Endothelial cell of umbilical vein (primary cell): ENCODE data around the gene ADCYAP1R1. TPM values are rescaled to one million over a fixed set of nuclear protein-coding genes. Genes with fewer than 3 reads are reported as not detected.

Experiments
- BruUV-seq: library from RNA; stranded (reverse); fragments of 400-500 nt; replicated peaks from 2 replicates; lab custom pipeline; 2021; lab: Mats Ljungman, UMichigan
- CTCF ChIA-PET: fragments of 300-600, 350-600 bp; sonication (Branson Sonifier 250); formaldehyde crosslinking; loops from one replicate; lab custom pipeline; 2021; ENCODE audit warnings: antibody characterized with exemption, inconsistent platforms; lab: Charles Lee
- POLR2A ChIA-PET: fragments of 300-600, 350-600 bp; sonication (Branson Sonifier 250); formaldehyde crosslinking; loops from one replicate; lab custom pipeline; 2021; ENCODE audit warnings: antibody characterized with exemption, inconsistent platforms; lab: Charles Lee
- DNase-seq: peaks from one replicate; pipeline ENCODE4 v3.0.0-alpha.2; 2011; ENCODE audit warnings: low read depth, low spot score
- FAIRE-seq: peaks from 2 replicates; lab custom pipeline; 2011; peaks lifted over from hg19 to GRCh38; lab: Jason Lieb, UNC
- H2AFZ ChIP-seq: 2 replicates; pipeline ENCODE4 v1.6.0; 2012; ENCODE audit warnings: low read depth, low read length, control low read depth, inconsistent platforms
- H3K27ac ChIP-seq: 2 replicates; pipeline ENCODE4 v1.5.1; 2011; ENCODE audit warnings: low read depth, mild to moderate bottlenecking, control low read depth, low read length, moderate library complexity; ENCODE audit not compliant: insufficient read depth
- H3K27me3 ChIP-seq, 2 experiments: 2 replicates each; pipeline versions ENCODE4 v1.6.0 to v1.6.1; 2011; ENCODE audit warnings: low read length in 2 of 2, mixed read lengths in 1 of 2; ENCODE audit not compliant: control insufficient read depth in 2 of 2, insufficient read depth in 2 of 2
- H3K36me3 ChIP-seq, 2 experiments: 2 replicates in 1 of 2; 3 replicates in 1 of 2; pipeline ENCODE4 v1.5.1; 2011; ENCODE audit warnings: low read length in 2 of 2, mild to moderate bottlenecking in 1 of 2, moderate library complexity in 1 of 2; ENCODE audit not compliant: control insufficient read depth in 2 of 2, insufficient read depth in 2 of 2; ENCODE audit errors: extremely low read depth in 1 of 2
- H3K4me1 ChIP-seq: 3 replicates; pipeline ENCODE4 v1.5.1; 2011; ENCODE audit warnings: mild to moderate bottlenecking, low read length; ENCODE audit not compliant: control insufficient read depth, insufficient read depth; ENCODE audit errors: extremely low read depth
- H3K4me2 ChIP-seq: 2 replicates; pipeline ENCODE4 v1.6.1; 2011; ENCODE audit warnings: low read length, control low read depth, mixed read lengths; ENCODE audit not compliant: insufficient read depth
- H3K4me3 ChIP-seq, 3 experiments: fragments of 200-600 bp in 1 of 3; sonication (generic), shearing (Covaris generic) in 1 of 3; replicated peaks in 1 of 3; 2 replicates each; pipeline ENCODE4 v1.5.1; 2011 to 2016; ENCODE audit warnings: control low read depth in 3 of 3, low read length in 3 of 3, mild to moderate bottlenecking in 2 of 3, inconsistent platforms in 1 of 3, low read depth in 1 of 3, moderate library complexity in 1 of 3; ENCODE audit not compliant: insufficient read depth in 1 of 3
- H3K79me2 ChIP-seq: 2 replicates; pipeline ENCODE4 v1.6.0; 2012; ENCODE audit warnings: low read length, inconsistent platforms; ENCODE audit not compliant: control insufficient read depth, insufficient read depth
- H3K9ac ChIP-seq: replicated peaks from 2 replicates; pipeline ENCODE3; 2011; ENCODE audit warnings: low read length, control low read depth; ENCODE audit not compliant: insufficient read depth; ENCODE audit errors: extremely low read depth
- H3K9me1 ChIP-seq: replicated peaks from 3 replicates; pipeline ENCODE4 v1.6.0; 2011; ENCODE audit warnings: mild to moderate bottlenecking, low read length; ENCODE audit not compliant: control insufficient read depth, insufficient read depth; ENCODE audit errors: extremely low read depth
- H3K9me3 ChIP-seq: replicated peaks from 2 replicates; pipeline ENCODE4 v1.5.1; 2012; ENCODE audit warnings: low read length, inconsistent platforms; ENCODE audit not compliant: control insufficient read depth, insufficient read depth
- H4K20me1 ChIP-seq: replicated peaks from 2 replicates; pipeline ENCODE3; 2011; ENCODE audit warnings: mild to moderate bottlenecking, low read length; ENCODE audit not compliant: control insufficient read depth, insufficient read depth; ENCODE audit errors: extremely low read depth
- EZH2 ChIP-seq: IDR thresholded peaks from 2 replicates; pipeline ENCODE4 v1.6.1; 2012; ENCODE audit warnings: borderline replicate concordance, low read depth, mild to moderate bottlenecking, moderate library complexity, low read length, inconsistent platforms; ENCODE audit not compliant: severe bottlenecking
- FOS ChIP-seq: IDR thresholded peaks from 2 replicates; pipeline ENCODE4 v1.6.1; 2011; ENCODE audit warnings: mild to moderate bottlenecking, low read length, moderate library complexity, borderline replicate concordance; ENCODE audit not compliant: insufficient read depth
- GATA2 ChIP-seq: IDR thresholded peaks from 2 replicates; pipeline ENCODE4 v1.7.0; 2011; ENCODE audit warnings: low read depth, mild to moderate bottlenecking, moderate library complexity, mixed read lengths, low read length; ENCODE audit not compliant: insufficient read length, insufficient read depth
- JUN ChIP-seq: IDR thresholded peaks from 2 replicates; pipeline ENCODE4 v1.6.1; 2011; ENCODE audit warnings: borderline replicate concordance, low read depth; ENCODE audit not compliant: insufficient read length, insufficient read depth
- MYC ChIP-seq: IDR thresholded peaks from one replicate; pipeline ENCODE4 v1.6.1; 2011; ENCODE audit warnings: mild to moderate bottlenecking, low read depth, low read length
- POLR2A ChIP-seq: IDR thresholded peaks from 2 replicates; pipeline ENCODE4 v1.6.1; 2012; ENCODE audit warnings: low read depth, mild to moderate bottlenecking, control low read depth, low read length
- POLR2AphosphoS5 ChIP-seq: IDR thresholded peaks from 2 replicates; pipeline ENCODE4 v1.6.1; 2012; ENCODE audit warnings: low read depth, mild to moderate bottlenecking, control low read depth, low read length, moderate library complexity; ENCODE audit not compliant: insufficient read depth
- dilution Hi-C: fragments of 300-500 bp; cut with MboI; formaldehyde crosslinking; loops from one replicate; pipeline ENCODE4 v1.15.0; 2019; ENCODE audit warnings: low sequenced_read_pairs; ENCODE audit not compliant: extremely low pct_ligation_motif_present
- intact Hi-C: fragments of 100-400 bp; cut with micrococcal nuclease; formaldehyde crosslinking; loops from one replicate; pipeline ENCODE4 v1.10.0; 2022
- polyA plus RNA-seq, 4 experiments: library from polyadenylated mRNA; depleted of rRNA in 3 of 4; stranded (reverse) in 3 of 4; unstranded in 1 of 4; fragments of >200 nt; gene quantifications; 2 replicates each; pipeline versions ENCODE4 v1.2.1 to v1.2.3, GENCODE V29; 2011 to 2012; ENCODE audit warnings: missing spikeins in 1 of 4
- total RNA-seq: library from RNA; stranded (reverse); gene quantifications from 2 replicates; pipeline ENCODE4 v1.2.3, GENCODE V29; 2021
- TF ChIP-seq, protein P1 (sequence below), 2 donors: IDR thresholded peaks; 1 replicate in 1 of 2; 2 replicates in 1 of 2; pipeline ENCODE4 v1.5.1; 2011; ENCODE audit warnings: low read length in 2 of 2, mild to moderate bottlenecking in 2 of 2, moderate library complexity in 2 of 2, control low read depth in 1 of 2, inconsistent platforms in 1 of 2, low read depth in 1 of 2; ENCODE audit not compliant: insufficient read depth in 1 of 2; ENCODE audit errors: extremely low read depth in 1 of 2
- TF ChIP-seq, protein P2 (sequence below): IDR thresholded peaks from 2 replicates; pipeline ENCODE4 v1.6.1; 2011; ENCODE audit not compliant: insufficient read depth, insufficient read length

The ADCYAP1R1 gene
- total and polyA plus RNA-seq, 2 donors (not counting 3 experiments of a cell fraction or from before 2014, with no cell fraction given), result 0.04 TPM; not detected in 1

GRCh38 chr7:31080763-31081162 lies 28.7 kb downstream of the ADCYAP1R1 start:
- BruUV-seq, result no TSS peak
- FAIRE-seq (no peak), DNase-seq (no peak)
- H3K27ac ChIP-seq, result no peak overlapping the region
- H2AFZ ChIP-seq, result no peak overlapping the region
- TF ChIP-seq EZH2, result no peak
- TF ChIP-seq, protein P1, sequence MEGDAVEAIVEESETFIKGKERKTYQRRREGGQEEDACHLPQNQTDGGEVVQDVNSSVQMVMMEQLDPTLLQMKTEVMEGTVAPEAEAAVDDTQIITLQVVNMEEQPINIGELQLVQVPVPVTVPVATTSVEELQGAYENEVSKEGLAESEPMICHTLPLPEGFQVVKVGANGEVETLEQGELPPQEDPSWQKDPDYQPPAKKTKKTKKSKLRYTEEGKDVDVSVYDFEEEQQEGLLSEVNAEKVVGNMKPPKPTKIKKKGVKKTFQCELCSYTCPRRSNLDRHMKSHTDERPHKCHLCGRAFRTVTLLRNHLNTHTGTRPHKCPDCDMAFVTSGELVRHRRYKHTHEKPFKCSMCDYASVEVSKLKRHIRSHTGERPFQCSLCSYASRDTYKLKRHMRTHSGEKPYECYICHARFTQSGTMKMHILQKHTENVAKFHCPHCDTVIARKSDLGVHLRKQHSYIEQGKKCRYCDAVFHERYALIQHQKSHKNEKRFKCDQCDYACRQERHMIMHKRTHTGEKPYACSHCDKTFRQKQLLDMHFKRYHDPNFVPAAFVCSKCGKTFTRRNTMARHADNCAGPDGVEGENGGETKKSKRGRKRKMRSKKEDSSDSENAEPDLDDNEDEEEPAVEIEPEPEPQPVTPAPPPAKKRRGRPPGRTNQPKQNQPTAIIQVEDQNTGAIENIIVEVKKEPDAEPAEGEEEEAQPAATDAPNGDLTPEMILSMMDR (IDR thresholded peaks at IDR 0.05; ENCODE audit: extremely low read depth in 1 of 2, insufficient read depth in 1 of 2, low read depth in 1 of 2, low read length in 2 of 2), result no peak
- TF ChIP-seq, protein P2, sequence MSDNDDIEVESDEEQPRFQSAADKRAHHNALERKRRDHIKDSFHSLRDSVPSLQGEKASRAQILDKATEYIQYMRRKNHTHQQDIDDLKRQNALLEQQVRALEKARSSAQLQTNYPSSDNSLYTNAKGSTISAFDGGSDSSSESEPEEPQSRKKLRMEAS, result no peak
- TF ChIP-seq FOS, result no peak
- no peak for TF ChIP-seq JUN
- no peak for TF ChIP-seq POLR2AphosphoS5
- TF ChIP-seq GATA2, result no peak
- TF ChIP-seq POLR2A, result no peak
- no peak for TF ChIP-seq MYC
- POLR2A ChIA-PET, result no interaction called here
- H3K9me1 ChIP-seq, result no peaks in the 10 kb centered on the region
- no peaks in the 10 kb centered on the region for H3K36me3 ChIP-seq
- no peaks in the 10 kb centered on the region for H3K27me3 ChIP-seq
- H3K9me3 ChIP-seq, result no peaks in the 10 kb centered on the region
- CTCF ChIA-PET, result interaction anchor here (2.4 kb wide), 1 partner anchor 42 kb away, joined by 11 read pairs; no protein-coding TSS in a partner anchor
- intact Hi-C loops, result no loop called here
- H3K4me2 ChIP-seq, result no peak overlapping the region
- H3K4me1 ChIP-seq, result peaks cover 24% of the 10 kb centered on the region
- no peaks in the 10 kb centered on the region for H3K79me2 ChIP-seq
- no peak overlapping the region for H3K9ac ChIP-seq
- dilution Hi-C loops, result no loop called here
- no peaks in the 10 kb centered on the region for H4K20me1 ChIP-seq
- H3K4me3 ChIP-seq, result no peak overlapping the region
